ENCODE results near the gene POLD1. TPM values are rescaled to one million over a fixed set of nuclear protein-coding genes. Genes with fewer than 3 reads are reported as not detected.

POLD1 gene
- total RNA-seq, 1 experiment from 2014 or later = 81.9 TPM

- CTCF ChIA-PET = no interaction called here
- H3K27ac Mint-ChIP-seq (ENCODE audit: unreplicated experiment) = peak overlapping the region; percentile 99
These were observed 5.8 kb upstream of the POLD1 start for GRCh38 chr19:50378169-50378862.

GRCh38 chr19:50378863-50379236, 5.3 kb upstream of the POLD1 start:
- no peak for DNase-seq
- Mint-ChIP-seq H3K36me3 (ENCODE audit: insufficient read depth, unreplicated experiment) (peaks cover 60% of the 10 kb centered on the region), H3K4me1 (ENCODE audit: low read depth, unreplicated experiment) (peaks cover 25% of the 10 kb centered on the region), H3K9me3 (ENCODE audit: low read depth, unreplicated experiment) (no peaks in the 10 kb centered on the region), H3K27ac (ENCODE audit: unreplicated experiment) (no peak overlapping the region), H3K4me3 (ENCODE audit: low read depth, unreplicated experiment) (no peak overlapping the region), H3K27me3 (ENCODE audit: unreplicated experiment) (no peaks in the 10 kb centered on the region)
- BruUV-seq (replicated peaks) = no TSS peak
- TF ChIP-seq, protein P1, sequence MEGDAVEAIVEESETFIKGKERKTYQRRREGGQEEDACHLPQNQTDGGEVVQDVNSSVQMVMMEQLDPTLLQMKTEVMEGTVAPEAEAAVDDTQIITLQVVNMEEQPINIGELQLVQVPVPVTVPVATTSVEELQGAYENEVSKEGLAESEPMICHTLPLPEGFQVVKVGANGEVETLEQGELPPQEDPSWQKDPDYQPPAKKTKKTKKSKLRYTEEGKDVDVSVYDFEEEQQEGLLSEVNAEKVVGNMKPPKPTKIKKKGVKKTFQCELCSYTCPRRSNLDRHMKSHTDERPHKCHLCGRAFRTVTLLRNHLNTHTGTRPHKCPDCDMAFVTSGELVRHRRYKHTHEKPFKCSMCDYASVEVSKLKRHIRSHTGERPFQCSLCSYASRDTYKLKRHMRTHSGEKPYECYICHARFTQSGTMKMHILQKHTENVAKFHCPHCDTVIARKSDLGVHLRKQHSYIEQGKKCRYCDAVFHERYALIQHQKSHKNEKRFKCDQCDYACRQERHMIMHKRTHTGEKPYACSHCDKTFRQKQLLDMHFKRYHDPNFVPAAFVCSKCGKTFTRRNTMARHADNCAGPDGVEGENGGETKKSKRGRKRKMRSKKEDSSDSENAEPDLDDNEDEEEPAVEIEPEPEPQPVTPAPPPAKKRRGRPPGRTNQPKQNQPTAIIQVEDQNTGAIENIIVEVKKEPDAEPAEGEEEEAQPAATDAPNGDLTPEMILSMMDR (IDR thresholded peaks at IDR 0.05; ENCODE audit: unreplicated experiment) = no peak
- CTCF ChIA-PET = no interaction called here
- intact Hi-C loops (cut with micrococcal nuclease; ENCODE audit: unreplicated experiment) = no loop called here

More at GRCh38 chr19:50378169-50378862, 5.8 kb upstream of the POLD1 start:
- peaks cover 19% of the 10 kb centered on the region for H3K4me1 Mint-ChIP-seq (ENCODE audit: low read depth, unreplicated experiment)
- peaks cover 54% of the 10 kb centered on the region for H3K36me3 Mint-ChIP-seq (ENCODE audit: insufficient read depth, unreplicated experiment)
- peak overlapping the region; percentile 93 for H3K4me3 Mint-ChIP-seq (ENCODE audit: low read depth, unreplicated experiment)
- no peaks in the 10 kb centered on the region for H3K27me3 Mint-ChIP-seq (ENCODE audit: unreplicated experiment)
- BruUV-seq (replicated peaks) = no TSS peak
- intact Hi-C loops (cut with micrococcal nuclease; ENCODE audit: unreplicated experiment) = no loop called here
- DNase-seq = no peak
- TF ChIP-seq, protein P1 (IDR thresholded peaks at IDR 0.05; ENCODE audit: unreplicated experiment) = no peak
- H3K9me3 Mint-ChIP-seq (ENCODE audit: low read depth, unreplicated experiment) = no peaks in the 10 kb centered on the region

DNA sequence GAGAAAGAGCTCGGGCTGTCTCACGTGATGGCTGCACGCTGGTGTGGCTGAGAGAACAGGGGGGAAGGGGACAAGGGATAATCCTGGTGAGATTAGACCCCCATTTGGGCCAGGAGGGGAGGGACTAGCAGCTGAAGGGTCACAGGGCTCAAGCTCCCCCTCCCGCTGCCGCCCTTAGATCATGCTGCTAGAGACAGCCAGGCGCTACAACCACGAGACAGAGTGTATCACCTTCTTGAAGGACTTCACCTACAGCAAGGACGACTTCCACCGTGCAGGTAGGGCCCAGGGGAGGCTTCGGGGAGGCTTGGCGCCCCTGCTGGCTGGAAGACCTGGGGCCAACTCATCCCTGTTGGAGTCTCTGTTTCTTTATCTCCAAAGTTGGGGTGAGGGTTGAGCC, 4.5 kb upstream of the POLD1 start:
- H3K27ac Mint-ChIP-seq (ENCODE audit: unreplicated experiment) = no peak overlapping the region
- BruUV-seq (replicated peaks) = no TSS peak
- intact Hi-C loops (cut with micrococcal nuclease; ENCODE audit: unreplicated experiment) = no loop called here
- H3K4me1 Mint-ChIP-seq (ENCODE audit: low read depth, unreplicated experiment) = peaks cover 32% of the 10 kb centered on the region
- CTCF ChIA-PET = no interaction called here
- H3K9me3 Mint-ChIP-seq (ENCODE audit: low read depth, unreplicated experiment) = no peaks in the 10 kb centered on the region
- no peak for DNase-seq
- H3K36me3 Mint-ChIP-seq (ENCODE audit: insufficient read depth, unreplicated experiment) = peaks cover 67% of the 10 kb centered on the region
- no peaks in the 10 kb centered on the region for H3K27me3 Mint-ChIP-seq (ENCODE audit: unreplicated experiment)
- H3K4me3 Mint-ChIP-seq (ENCODE audit: low read depth, unreplicated experiment) = no peak overlapping the region
- TF ChIP-seq, protein P1 (IDR thresholded peaks at IDR 0.05; ENCODE audit: unreplicated experiment) = no peak

GRCh38 chr19:50380137-50380536, 4.0 kb upstream of the POLD1 start:
- Mint-ChIP-seq H3K4me3 (ENCODE audit: low read depth, unreplicated experiment) (no peak overlapping the region), H3K27ac (ENCODE audit: unreplicated experiment) (no peak overlapping the region), H3K9me3 (ENCODE audit: low read depth, unreplicated experiment) (no peaks in the 10 kb centered on the region), H3K4me1 (ENCODE audit: low read depth, unreplicated experiment) (peaks cover 38% of the 10 kb centered on the region), H3K27me3 (ENCODE audit: unreplicated experiment) (no peaks in the 10 kb centered on the region), H3K36me3 (ENCODE audit: insufficient read depth, unreplicated experiment) (peaks cover 73% of the 10 kb centered on the region)
- CTCF ChIA-PET = no interaction called here
- TF ChIP-seq, protein P1 (IDR thresholded peaks at IDR 0.05; ENCODE audit: unreplicated experiment) = no peak
- intact Hi-C loops (cut with micrococcal nuclease; ENCODE audit: unreplicated experiment) = no loop called here
- no peak for DNase-seq
- no TSS peak for BruUV-seq (replicated peaks)

Measured in Calu3 (cell line).